ENCODE measurements around the gene SH2D3A. TPM values are rescaled to one million over a fixed set of nuclear protein-coding genes. Genes with fewer than 3 reads are reported as not detected.
"Not testable (repeated sequence)": the region's sequence is repeated elsewhere in the genome, so short reads cannot be mapped to it uniquely, and the experiment has no call there.

SH2D3A gene
- total RNA-seq, result 0.15 TPM
- long read RNA-seq, result 0 reads

DNA sequence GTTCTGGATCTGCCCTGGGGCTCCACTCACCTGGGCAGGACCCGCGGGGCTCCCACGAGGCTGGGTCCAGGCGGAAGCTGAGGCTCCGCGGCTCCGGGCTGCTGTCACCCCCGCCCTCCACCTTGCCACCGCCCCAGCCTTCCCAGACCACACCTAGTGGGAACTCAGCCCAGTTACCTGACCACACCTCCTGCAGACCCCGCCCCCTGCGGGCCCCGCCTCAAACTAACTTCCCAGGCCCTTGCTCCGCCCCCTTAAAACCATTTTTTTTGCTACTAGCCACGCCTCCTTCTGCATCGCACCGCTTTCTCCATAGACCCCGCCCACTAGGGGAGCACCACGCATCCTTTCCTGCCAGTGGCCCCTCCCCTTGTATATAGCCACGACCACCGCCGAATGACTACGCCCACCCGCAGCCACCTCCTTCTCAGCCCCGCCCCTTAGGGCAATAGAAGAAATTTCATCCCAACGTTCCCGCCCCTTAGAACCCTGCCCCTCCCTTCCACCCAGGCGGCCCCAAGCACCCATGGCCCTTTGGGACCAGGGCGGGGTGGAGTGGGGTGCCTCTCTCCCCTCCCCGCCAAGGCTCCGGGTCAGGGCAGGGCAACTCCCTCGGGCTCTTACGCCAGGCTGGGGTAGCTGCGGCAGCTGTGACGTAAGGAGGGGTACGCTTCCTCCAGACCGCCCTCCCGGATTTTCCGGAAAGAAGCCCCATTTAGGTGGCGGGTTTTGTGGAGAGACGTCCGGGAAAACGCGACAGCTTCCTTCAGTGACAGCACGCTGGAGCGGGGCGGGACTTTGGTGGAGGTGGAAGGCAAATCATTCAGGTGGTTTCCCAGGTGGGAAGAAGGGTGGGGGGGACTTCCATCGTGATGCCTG lies at the start of gene SH2D3A:
SH2D3A (minus strand) TSS at position 79 of the 879 bp plus-strand sequence. CDS start 3,687 bp downstream, outside the sequence.
- DNase-seq (peak; percentile 69), ATAC-seq (peak; percentile 57)
- intact Hi-C loops (cut with micrococcal nuclease), result no loop called here

DNA sequence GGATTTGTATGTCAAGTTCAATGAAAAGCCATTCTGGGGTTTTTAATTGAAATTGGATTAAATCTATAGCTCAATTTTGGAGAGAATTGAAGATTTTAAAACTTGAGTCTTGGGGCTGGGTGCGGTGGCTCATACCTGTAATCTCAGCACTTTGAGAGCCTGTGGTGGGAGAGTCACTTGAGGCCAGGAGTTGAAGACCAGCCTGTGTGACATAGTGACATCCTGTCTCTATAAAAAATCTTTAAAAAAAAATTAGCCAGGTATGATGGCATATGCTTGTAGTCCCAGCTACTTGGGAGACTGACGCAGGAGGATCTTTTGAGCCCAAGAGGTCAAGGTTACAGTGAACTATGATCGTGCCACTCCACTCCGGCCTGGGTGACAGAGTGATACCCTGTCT lies 46.4 kb upstream of the SH2D3A start:
- DNase-seq (no peak), ATAC-seq (no peak)
- intact Hi-C loops (cut with micrococcal nuclease), result no loop called here

- intact Hi-C loops (cut with micrococcal nuclease), result no loop called here
- ATAC-seq (no peak), DNase-seq (no peak)
Measured at GRCh38 chr19:6812612-6813011, 45.4 kb upstream of the SH2D3A start.

GRCh38 chr19:6811906-6812305 lies 44.7 kb upstream of the SH2D3A start:
- intact Hi-C loops (cut with micrococcal nuclease), result no loop called here
- no peak for ATAC-seq
- no peak for DNase-seq

GRCh38 chr19:6811378-6811777 lies 44.1 kb upstream of the SH2D3A start:
- ATAC-seq, result no peak
- DNase-seq, result no peak
- intact Hi-C loops (cut with micrococcal nuclease), result no loop called here

GRCh38 chr19:6809262-6809661 lies 42.0 kb upstream of the SH2D3A start:
- intact Hi-C loops (cut with micrococcal nuclease), result no loop called here
- no peak for DNase-seq
- ATAC-seq, result no peak

DNA sequence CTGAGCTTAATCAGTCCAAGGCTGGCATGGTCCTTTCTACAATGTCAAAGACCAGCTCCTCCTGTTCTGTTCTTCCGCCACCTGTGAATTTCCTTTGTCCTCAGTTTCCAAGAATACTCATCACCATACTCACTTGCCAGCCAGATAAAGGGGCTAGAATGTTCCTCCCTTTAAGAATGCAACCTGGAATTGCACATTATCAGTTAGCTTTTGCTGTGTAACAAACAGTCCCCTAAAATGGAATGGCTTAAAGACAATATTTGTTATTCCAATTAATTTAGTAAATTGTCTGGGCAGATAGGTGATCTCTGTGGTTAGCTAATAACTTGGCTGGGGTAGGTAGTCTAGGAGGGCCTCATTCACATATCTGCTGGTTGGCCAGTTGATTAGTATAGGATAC lies 41.3 kb upstream of the SH2D3A start:
- ATAC-seq (no peak), DNase-seq (no peak)
- intact Hi-C loops (cut with micrococcal nuclease), result no loop called here

- ATAC-seq (no peak), DNase-seq (no peak)
- intact Hi-C loops (cut with micrococcal nuclease), result no loop called here
Measured at GRCh38 chr19:6807291-6807690, 40.1 kb upstream of the SH2D3A start.

- ATAC-seq (no peak), DNase-seq (no peak)
- intact Hi-C loops (cut with micrococcal nuclease), result no loop called here
Measured at GRCh38 chr19:6806488-6806887, 39.3 kb upstream of the SH2D3A start.

DNA sequence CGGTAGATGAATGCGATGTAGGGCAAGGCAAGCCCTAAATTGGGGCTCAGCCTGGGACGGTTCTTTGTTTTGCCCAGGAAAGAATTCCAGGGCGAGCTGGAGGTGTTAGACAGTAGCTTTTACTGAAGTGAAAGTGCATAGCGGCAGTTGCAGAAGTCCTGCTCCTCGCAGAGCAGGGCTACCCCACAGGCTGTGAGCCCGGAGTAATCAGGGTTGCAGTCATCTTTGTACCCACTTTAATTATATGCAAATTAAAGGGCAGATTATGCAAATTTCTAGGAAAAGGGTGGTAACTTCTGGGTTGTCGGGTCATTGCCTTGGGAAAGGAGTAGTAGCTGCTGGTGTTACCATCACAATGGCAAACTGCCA lies 35.8 kb upstream of the SH2D3A start:
- intact Hi-C loops (cut with micrococcal nuclease), result no loop called here
- ATAC-seq (peak; percentile 26), DNase-seq (no peak)

GRCh38 chr19:6802336-6803035 lies 35.3 kb upstream of the SH2D3A start:
- intact Hi-C loops (cut with micrococcal nuclease), result no loop called here
- DNase-seq (peak; percentile 44), ATAC-seq (peak; percentile 82)

DNA sequence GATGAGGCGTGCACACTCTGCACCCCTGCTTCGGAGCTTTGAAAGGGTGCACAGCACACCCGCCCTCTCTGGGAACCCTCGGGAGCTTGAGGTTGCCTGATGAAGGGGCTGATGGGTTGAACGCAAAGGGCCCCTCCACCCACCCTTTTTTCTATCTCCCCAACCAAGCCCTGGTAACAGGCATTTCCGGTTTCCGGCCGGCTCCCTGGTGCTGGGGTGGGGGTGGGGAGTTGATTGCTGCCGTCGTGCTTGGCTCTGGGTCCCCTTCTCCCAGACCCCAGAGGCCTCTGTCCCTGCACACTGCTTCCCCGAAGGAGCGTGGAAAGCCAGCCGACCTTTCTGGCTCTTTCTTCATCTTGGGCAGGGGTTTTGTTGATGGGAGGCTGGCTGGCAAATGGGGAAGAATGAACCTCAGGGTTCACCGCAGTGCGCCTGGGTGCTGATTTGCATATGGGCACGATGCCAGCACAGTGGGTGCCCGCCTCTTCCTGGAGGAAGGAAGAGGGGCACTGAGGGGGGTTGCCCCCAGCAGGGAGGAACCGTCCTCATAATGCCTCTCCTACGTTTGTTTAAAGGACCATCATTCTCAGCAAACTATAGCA lies 34.4 kb upstream of the SH2D3A start:
- ATAC-seq (peak; percentile 90), DNase-seq (peak; percentile 78)
- intact Hi-C loops (cut with micrococcal nuclease), result no loop called here

DNA sequence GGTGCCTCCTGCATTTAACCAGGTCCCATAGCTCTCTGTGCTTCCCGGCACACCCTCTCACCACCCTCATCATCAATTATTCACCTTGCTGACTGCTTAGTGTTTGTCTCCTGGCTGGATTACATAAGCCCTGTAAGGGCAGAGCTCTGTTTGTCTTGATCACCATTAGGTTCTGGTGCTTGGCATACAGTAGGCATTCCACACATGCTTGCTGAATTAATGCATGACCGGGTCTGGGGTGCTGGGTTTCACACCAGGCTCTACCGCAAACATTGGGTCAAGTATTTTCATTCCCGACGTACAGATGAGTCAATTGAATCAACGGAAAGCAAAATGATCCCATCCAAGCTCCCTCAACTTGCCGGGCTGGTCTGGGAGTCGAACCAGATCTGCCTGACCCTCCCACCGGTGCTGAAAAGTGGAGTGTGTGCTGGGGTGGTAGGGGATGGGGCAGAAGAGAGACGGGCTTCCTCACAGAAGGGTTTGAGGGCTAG lies 33.8 kb upstream of the SH2D3A start:
- DNase-seq (no peak), ATAC-seq (no peak)
- intact Hi-C loops (cut with micrococcal nuclease), result no loop called here

DNA sequence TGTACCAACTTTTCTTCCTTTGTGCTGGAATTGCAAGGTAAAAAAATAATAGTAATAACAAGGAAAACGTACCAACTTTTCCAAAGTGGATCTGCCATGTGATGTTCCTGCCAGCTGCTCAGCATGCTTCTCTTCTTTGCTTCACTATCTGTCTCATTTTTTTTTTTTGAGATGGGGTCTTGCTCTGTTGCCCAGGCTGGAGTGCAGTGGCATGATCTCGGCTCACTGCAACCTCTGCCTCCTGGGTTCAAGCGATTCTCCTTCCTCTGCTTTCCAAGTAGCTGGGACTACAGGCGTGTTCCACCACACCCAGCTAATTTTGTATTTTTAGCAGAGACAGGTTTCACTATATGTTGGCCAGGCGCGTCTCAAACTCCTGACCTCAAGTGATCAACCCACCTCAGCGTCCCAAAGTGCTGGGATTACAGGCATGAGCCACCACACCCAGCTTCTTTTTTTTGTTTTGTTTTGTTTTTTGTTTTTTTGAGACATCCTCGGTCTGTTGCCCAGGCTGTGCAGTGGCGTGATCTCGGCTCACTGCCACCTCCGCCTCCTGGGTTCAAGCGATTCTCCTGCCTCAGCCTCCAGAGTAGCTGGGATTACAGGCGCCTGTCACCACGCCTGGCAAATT lies 33.0 kb upstream of the SH2D3A start:
- DNase-seq; intact Hi-C loops (cut with micrococcal nuclease); ATAC-seq: not testable (repeated sequence)

DNA sequence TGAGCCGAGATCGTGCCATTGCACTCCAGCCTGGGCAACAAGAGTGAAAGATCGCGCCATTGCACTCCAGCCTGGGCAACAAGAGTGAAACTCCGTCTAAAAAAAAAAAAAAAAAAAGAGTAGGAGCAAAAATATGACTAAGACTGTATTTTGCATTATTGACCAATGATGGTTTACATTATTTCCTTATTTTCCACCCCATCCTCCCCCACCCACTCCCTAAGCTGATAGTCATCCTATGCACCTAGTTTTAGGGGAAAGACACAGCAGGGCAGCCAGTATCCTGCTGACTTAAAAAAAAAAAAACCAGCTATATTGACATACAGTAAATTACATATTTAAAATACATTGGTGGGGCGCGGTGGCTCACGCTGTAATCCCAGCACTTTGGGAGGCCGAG lies 30.4 kb upstream of the SH2D3A start:
- no peak for DNase-seq
- ATAC-seq, result no peak
- intact Hi-C loops (cut with micrococcal nuclease), result no loop called here

GRCh38 chr19:6796278-6796677 lies 29.0 kb upstream of the SH2D3A start:
- intact Hi-C loops (cut with micrococcal nuclease), result no loop called here
- ATAC-seq (no peak), DNase-seq (no peak)

DNA sequence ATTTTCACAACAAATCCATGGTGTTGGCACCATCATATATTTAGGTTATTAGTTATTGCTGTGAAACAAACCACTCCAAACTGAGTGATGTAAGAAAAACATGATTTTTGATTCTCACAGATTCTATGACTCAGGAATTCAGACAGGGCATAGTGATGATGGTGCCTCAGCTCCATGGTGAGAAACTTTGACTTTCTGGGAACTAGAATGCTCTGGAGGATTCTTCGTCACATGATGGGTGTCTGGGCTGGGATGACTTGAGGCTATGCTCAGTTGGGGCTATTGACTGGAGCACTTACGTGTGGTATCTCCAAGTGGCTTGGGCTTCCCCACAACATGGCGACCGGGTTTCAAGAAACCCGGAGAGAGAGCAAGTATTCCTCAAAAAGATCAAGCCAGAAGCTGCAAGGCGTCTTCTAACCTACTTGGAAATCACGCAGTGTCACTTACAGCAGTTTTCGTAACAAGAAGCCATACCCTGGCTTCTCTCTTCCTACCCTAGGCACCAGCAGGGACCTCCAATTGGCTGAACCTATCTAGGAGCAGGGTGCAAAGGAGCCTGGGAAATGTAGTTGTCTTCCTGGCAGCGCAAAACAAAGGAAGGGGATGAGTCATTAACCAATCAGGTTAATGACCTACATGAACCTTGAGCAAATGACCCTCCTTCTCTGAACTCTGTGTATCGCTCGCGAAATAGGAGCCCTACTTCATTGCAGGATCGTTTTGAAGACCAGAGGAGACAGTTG lies 27.6 kb upstream of the SH2D3A start:
- DNase-seq, result no peak
- no peak for ATAC-seq
- intact Hi-C loops (cut with micrococcal nuclease), result no loop called here

- ATAC-seq (no peak), DNase-seq (no peak)
- intact Hi-C loops (cut with micrococcal nuclease), result no loop called here
Measured at GRCh38 chr19:6793973-6794372, 26.7 kb upstream of the SH2D3A start.

DNA sequence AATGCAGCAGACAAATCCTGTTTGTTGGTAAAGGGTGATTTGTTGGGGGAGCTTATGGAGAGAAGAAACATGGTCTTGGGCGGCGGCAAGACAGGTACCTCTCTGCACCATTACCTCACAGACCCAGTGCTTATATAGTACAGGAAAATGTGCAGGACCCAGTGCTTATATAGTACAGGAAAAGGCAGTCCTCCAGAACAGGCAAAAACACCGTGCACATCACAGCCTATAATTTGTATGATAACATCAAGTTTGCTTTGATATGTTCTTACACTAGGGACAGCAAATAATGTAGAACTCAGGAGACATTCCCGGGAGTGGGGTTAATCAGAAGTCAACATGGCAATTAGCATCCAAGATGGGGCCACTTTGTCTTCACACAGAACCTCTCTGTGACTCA lies 26.2 kb upstream of the SH2D3A start:
- no peak for ATAC-seq
- intact Hi-C loops (cut with micrococcal nuclease), result no loop called here
- no peak for DNase-seq
